Lower lobe of right lung (tissue), 2 donors: ENCODE measurements around the gene KIAA1191. TPM values are rescaled to one million over a fixed set of nuclear protein-coding genes. Genes with fewer than 3 reads are reported as not detected.
"Not testable (repeated sequence)": the region's sequence is repeated elsewhere in the genome, so short reads cannot be mapped to it uniquely, and the experiment has no call there.

Source experiments
- ATAC-seq, 2 donors: fragments of 200-7000 bp; cut with Tn5 transposase; one replicate each; pipeline ENCODE4 v1.9.1; 2020 to 2022; ENCODE audit warnings: mild to moderate bottlenecking in 2 of 2, moderate library complexity in 2 of 2
- DNase-seq: peaks from one replicate; pipeline ENCODE4 v3.0.0-alpha.2; 2020
- H3K27ac ChIP-seq: fragments of 200-600 bp; one replicate; pipeline ENCODE4 v1.8.0; 2022
- H3K27me3 ChIP-seq: fragments of 200-600 bp; one replicate; pipeline ENCODE4 v1.8.0; 2022; ENCODE audit warnings: low read depth
- H3K36me3 ChIP-seq: fragments of 200-600 bp; one replicate; pipeline ENCODE4 v1.8.0; 2022; ENCODE audit warnings: mild to moderate bottlenecking
- H3K4me1 ChIP-seq: fragments of 200-600 bp; one replicate; pipeline ENCODE4 v1.8.0; 2022
- H3K4me3 ChIP-seq: fragments of 200-600 bp; one replicate; pipeline ENCODE4 v1.8.0; 2022; ENCODE audit warnings: mild to moderate bottlenecking
- H3K9me3 ChIP-seq: fragments of 200-600 bp; one replicate; pipeline ENCODE4 v1.8.0; 2022
- CTCF ChIP-seq: fragments of 200-600 bp; IDR thresholded peaks from one replicate; pipeline ENCODE4 v1.8.0; 2022; ENCODE audit warnings: antibody characterized with exemption, mild to moderate bottlenecking
- intact Hi-C: fragments of 100-400 bp; cut with DNase I; formaldehyde crosslinking; loops from one replicate; pipeline ENCODE4 v1.11.0; 2022
- long read RNA-seq: library from polyadenylated mRNA; unstranded; transcript quantifications from one replicate; pipeline ENCODE4 v2.0.0, GENCODE V29; 2021
- total RNA-seq: library from RNA; stranded (reverse); fragmentation: NEBNext Ultra II Directional; extraction: Animal tissue kit (Norgen Biotek cat#: 25700); gene quantifications from one replicate; pipeline ENCODE4 v1.2.1, GENCODE V29; 2021
- donor health status: DM: no; HTN: yes; CAD: no; lungs with severe emphysema.

Gene KIAA1191
- 88.9 TPM for total RNA-seq
- long read RNA-seq, transcript KIAA1191-201 (9 exons, 2,991 nt), result major isoform, 65 of 125 reads
- long read RNA-seq, transcript KIAA1191-202 (8 exons, 2,700 nt), result minor isoform, 7 of 125 reads
- long read RNA-seq, transcript KIAA1191-210 (8 exons, 1,243 nt), result minor isoform, 5 of 125 reads
- long read RNA-seq, partial matches to known transcripts, result 12 of 125 reads
- long read RNA-seq, other reads (novel, unspliced or antisense), result 34 of 125 reads

- peaks cover 26% of the 10 kb centered on the region for H3K36me3 ChIP-seq
- H3K4me1 ChIP-seq, result peaks cover 36% of the 10 kb centered on the region
- ATAC-seq, result peak; percentile 98
- intact Hi-C loops, result no loop called here
- H3K27me3 ChIP-seq, result no peaks in the 10 kb centered on the region
- peak; percentile 98 for DNase-seq
- no peaks in the 10 kb centered on the region for H3K9me3 ChIP-seq
- peak within 1 kb of the TSS; percentile 94 for H3K4me3 ChIP-seq
- TF ChIP-seq CTCF, result peak; percentile 34
- H3K27ac ChIP-seq, result peak within 1 kb of the TSS; percentile 83
Measured at GRCh38 chr5:176361437-176362232, at the start of gene KIAA1191. Gene KIAA1191 (minus strand): TSS chr5:176361764. CDS start chr5:176359508, 2,256 bp downstream.

DNA sequence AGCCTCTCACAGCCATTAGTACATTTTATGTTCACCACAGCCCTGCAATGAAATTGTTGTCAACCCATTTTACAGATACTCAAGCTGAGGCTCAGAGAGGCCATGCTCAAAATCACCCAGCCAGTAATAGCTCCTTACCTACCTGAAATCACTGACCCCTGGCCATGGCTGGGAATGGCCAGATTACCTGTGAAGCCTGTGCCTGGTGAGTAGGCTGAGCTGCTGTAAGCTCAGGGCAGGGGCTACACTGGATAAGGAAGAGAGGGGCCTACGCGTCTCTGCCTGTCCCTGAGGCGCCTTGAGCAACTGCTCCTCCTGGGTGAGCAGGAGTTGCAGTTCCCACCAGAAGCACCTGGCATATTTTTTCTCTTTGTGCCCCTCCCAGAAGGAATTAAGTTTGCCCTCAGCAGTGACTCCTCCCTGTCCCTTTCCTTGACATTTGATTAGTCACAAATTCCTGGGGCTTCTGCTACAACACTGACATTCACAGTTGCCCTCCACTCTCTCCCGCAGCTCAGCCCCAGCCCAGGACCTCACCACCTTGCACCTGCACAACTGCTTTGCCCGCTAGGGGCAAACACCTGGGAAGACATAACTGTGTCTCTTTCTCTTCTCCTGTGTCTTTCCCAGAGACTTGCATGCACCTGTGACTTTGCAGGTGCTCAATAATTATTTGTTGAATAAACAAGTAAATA, 49.1 kb upstream of the KIAA1191 start:
- ATAC-seq, result no peak
- H3K4me1 ChIP-seq, result peaks cover 45% of the 10 kb centered on the region
- no peak for DNase-seq

GRCh38 chr5:176409765-176410164, 48.2 kb upstream of the KIAA1191 start:
- ATAC-seq (no peak), DNase-seq (no peak)
- H3K9me3 ChIP-seq, result no peaks in the 10 kb centered on the region
- intact Hi-C loops, result no loop called here
- peaks cover 55% of the 10 kb centered on the region for H3K36me3 ChIP-seq
- no peak overlapping the region for H3K27ac ChIP-seq
- H3K4me1 ChIP-seq, result peaks cover 37% of the 10 kb centered on the region
- TF ChIP-seq CTCF, result no peak
- no peaks in the 10 kb centered on the region for H3K27me3 ChIP-seq
- no peak overlapping the region for H3K4me3 ChIP-seq

More for the DNA sequence above, 49.1 kb upstream of the KIAA1191 start:
- Histone ChIP-seq H3K36me3 (peaks cover 50% of the 10 kb centered on the region), H3K27me3 (no peaks in the 10 kb centered on the region), H3K9me3 (no peaks in the 10 kb centered on the region), H3K4me3 (no peak overlapping the region), H3K27ac (no peak overlapping the region)
- no peak for TF ChIP-seq CTCF
- intact Hi-C loops, result no loop called here

GRCh38 chr5:176408590-176408989, 47.0 kb upstream of the KIAA1191 start:
- ATAC-seq (no peak), DNase-seq (no peak)
- no peak overlapping the region for H3K27ac ChIP-seq
- no peaks in the 10 kb centered on the region for H3K9me3 ChIP-seq
- intact Hi-C loops, result no loop called here
- no peak overlapping the region for H3K4me3 ChIP-seq
- no peaks in the 10 kb centered on the region for H3K27me3 ChIP-seq
- TF ChIP-seq CTCF, result no peak
- peaks cover 60% of the 10 kb centered on the region for H3K36me3 ChIP-seq
- peaks cover 25% of the 10 kb centered on the region for H3K4me1 ChIP-seq

DNA sequence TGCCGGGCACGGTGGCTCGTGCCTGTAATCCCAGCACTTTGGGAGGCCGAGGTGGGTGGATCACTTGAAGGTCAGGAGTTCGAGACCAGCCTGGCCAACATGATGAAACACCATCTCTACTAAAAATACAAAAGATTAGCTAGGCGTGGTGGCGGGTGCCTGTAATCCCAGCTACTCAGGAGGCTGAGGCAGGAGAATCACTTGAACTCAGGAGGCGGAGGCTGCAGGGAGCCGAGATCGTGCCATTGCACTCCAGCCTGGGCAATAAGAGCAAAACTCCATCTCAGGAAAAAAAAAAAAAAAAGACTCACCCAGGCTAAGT, 46.6 kb upstream of the KIAA1191 start:
- ATAC-seq, H3K27ac ChIP-seq, intact Hi-C loops, DNase-seq, H3K4me3 ChIP-seq, H3K27me3 ChIP-seq, H3K9me3 ChIP-seq: not testable (repeated sequence)
- H3K4me1 ChIP-seq, result peaks cover 21% of the 10 kb centered on the region
- peaks cover 60% of the 10 kb centered on the region for H3K36me3 ChIP-seq
